Activated T-helper 1 cell treated with anti-CD3 and anti-CD28 coated beads, Interleukin-12 subunit alpha, Interleukin-12 subunit beta, Interleukin-2, Interleukin-4 antibody, amounts not matched to agents 30 ng/mL and 10 ng/mL and 1 ng/mL, durations not matched to agents 14 hours and 24 hours and 36 hours (primary cell): ENCODE data around the gene PLEKHH1. TPM values are rescaled to one million over a fixed set of nuclear protein-coding genes. Genes with fewer than 3 reads are reported as not detected.
A peak's percentile ranks its signal among the peaks of the same experiment; 100 is the strongest.

Experiments used
- DNase-seq: peaks from one replicate; pipeline ENCODE4 v3.0.0; 2021; ENCODE audit warnings: low spot score
- H3K27ac Mint-ChIP-seq: one replicate; pipeline ENCODE4 v1.8.0; 2021; ENCODE audit warnings: mild to moderate bottlenecking, mixed read lengths
- H3K27me3 Mint-ChIP-seq: one replicate; pipeline ENCODE4 v1.8.0; 2022; ENCODE audit warnings: mild to moderate bottlenecking, moderate library complexity, mixed read lengths; ENCODE audit not compliant: insufficient read depth
- H3K36me3 Mint-ChIP-seq: one replicate; pipeline ENCODE4 v1.8.0; 2021; ENCODE audit warnings: low read depth, mixed read lengths
- H3K4me1 Mint-ChIP-seq: one replicate; pipeline ENCODE4 v1.8.0; 2021; ENCODE audit warnings: low read depth, mixed read lengths
- H3K4me3 Mint-ChIP-seq: one replicate; pipeline ENCODE4 v1.8.0; 2021; ENCODE audit warnings: mild to moderate bottlenecking, moderate library complexity, mixed read lengths
- H3K9me3 Mint-ChIP-seq: one replicate; pipeline ENCODE4 v1.8.0; 2021; ENCODE audit warnings: mixed read lengths
- intact Hi-C: fragments of 100-400 bp; cut with micrococcal nuclease; formaldehyde crosslinking; loops from one replicate; pipeline ENCODE4 v1.15.1; 2024
- total RNA-seq: library from RNA; stranded (reverse); gene quantifications from 2 replicates; pipeline ENCODE4 v1.2.3, GENCODE V29; 2022

The PLEKHH1 gene
- total RNA-seq, 1 donor from 2014 or later, result 0.96 TPM

- Mint-ChIP-seq H3K27ac (no peak overlapping the region), H3K4me1 (peaks cover 9% of the 10 kb centered on the region), H3K4me3 (peak overlapping the region; percentile 82), H3K9me3 (no peaks in the 10 kb centered on the region), H3K36me3 (no peaks in the 10 kb centered on the region), H3K27me3 (peaks cover 43% of the 10 kb centered on the region)
- intact Hi-C loops, result loop anchor here (2.0 kb wide), 1 partner anchor 19 kb away; the partner anchor contains the start of gene PLEKHH1
- DNase-seq, result no peak
These were observed 18.9 kb upstream of the PLEKHH1 start for GRCh38 chr14:67514203-67514607.

GRCh38 chr14:67514650-67515385 is 18.3 kb upstream of the PLEKHH1 start:
- intact Hi-C loops, result loop anchor here (1.0 to 2.0 kb wide), 2 partner anchors 18 to 27 kb away; partner anchors contain the start of genes PLEKHH1 and TMEM229B
- peak overlapping the region; percentile 82 for H3K4me3 Mint-ChIP-seq
- H3K27me3 Mint-ChIP-seq, result peaks cover 46% of the 10 kb centered on the region
- DNase-seq, result peak; percentile 39
- peak overlapping the region; percentile 36 for H3K27ac Mint-ChIP-seq
- H3K4me1 Mint-ChIP-seq, result peaks cover 9% of the 10 kb centered on the region
- H3K36me3 Mint-ChIP-seq, result no peaks in the 10 kb centered on the region
- H3K9me3 Mint-ChIP-seq, result no peaks in the 10 kb centered on the region

DNA sequence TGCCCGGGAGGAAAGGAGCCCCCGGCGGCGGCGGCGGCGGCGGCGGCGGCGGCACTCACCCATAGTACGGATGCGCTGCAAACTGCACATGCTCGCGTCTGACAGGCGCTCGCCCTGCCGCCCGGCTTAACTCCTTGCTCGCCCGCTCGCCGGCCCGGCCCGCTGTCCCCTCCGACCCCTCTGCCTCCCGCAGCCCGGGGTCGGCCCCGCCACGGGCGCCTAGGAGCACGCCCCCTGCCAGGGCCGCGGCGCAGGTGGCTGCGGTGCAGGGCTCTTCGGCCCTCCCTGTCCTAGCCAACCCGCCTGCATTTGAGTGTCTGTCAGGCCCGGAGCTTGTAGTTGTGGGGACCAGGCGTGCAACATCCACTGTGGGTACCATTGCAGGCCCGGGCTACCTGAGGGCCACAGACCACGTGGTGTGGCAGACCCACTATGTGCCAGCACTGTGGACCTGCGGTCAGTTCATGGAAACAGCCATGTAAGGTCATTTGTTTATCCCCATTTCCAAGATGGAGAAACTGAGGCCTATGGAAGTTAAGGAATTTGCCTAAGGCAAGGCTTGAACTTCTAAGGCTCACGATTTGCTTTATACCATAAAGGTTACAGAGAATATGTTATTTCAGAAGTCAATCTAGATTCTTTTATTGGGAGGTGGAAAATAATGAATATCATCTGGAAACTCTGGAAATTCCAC is 17.6 kb upstream of the PLEKHH1 start:
- intact Hi-C loops, result loop anchor here (1.0 to 2.0 kb wide), 2 partner anchors 17 to 27 kb away; partner anchors contain the start of genes PLEKHH1 and TMEM229B
- peaks cover 9% of the 10 kb centered on the region for H3K4me1 Mint-ChIP-seq
- no peak overlapping the region for H3K27ac Mint-ChIP-seq
- H3K9me3 Mint-ChIP-seq, result no peaks in the 10 kb centered on the region
- DNase-seq, result peak; percentile 20
- peak overlapping the region; percentile 47 for H3K4me3 Mint-ChIP-seq
- H3K36me3 Mint-ChIP-seq, result no peaks in the 10 kb centered on the region
- peaks cover 45% of the 10 kb centered on the region for H3K27me3 Mint-ChIP-seq

GRCh38 chr14:67516676-67517075 is 16.4 kb upstream of the PLEKHH1 start:
- no peak for DNase-seq
- no peaks in the 10 kb centered on the region for H3K9me3 Mint-ChIP-seq
- peaks cover 9% of the 10 kb centered on the region for H3K4me1 Mint-ChIP-seq
- intact Hi-C loops, result no loop called here
- H3K4me3 Mint-ChIP-seq, result peak overlapping the region; percentile 31
- H3K36me3 Mint-ChIP-seq, result no peaks in the 10 kb centered on the region
- H3K27me3 Mint-ChIP-seq, result peaks cover 44% of the 10 kb centered on the region
- H3K27ac Mint-ChIP-seq, result no peak overlapping the region

- Mint-ChIP-seq H3K9me3 (no peaks in the 10 kb centered on the region), H3K27me3 (peaks cover 48% of the 10 kb centered on the region), H3K36me3 (no peaks in the 10 kb centered on the region), H3K4me3 (no peak overlapping the region), H3K27ac (no peak overlapping the region), H3K4me1 (peaks cover 9% of the 10 kb centered on the region)
- intact Hi-C loops, result no loop called here
- no peak for DNase-seq
These were observed 16.0 kb upstream of the PLEKHH1 start for GRCh38 chr14:67517083-67517482.

DNA sequence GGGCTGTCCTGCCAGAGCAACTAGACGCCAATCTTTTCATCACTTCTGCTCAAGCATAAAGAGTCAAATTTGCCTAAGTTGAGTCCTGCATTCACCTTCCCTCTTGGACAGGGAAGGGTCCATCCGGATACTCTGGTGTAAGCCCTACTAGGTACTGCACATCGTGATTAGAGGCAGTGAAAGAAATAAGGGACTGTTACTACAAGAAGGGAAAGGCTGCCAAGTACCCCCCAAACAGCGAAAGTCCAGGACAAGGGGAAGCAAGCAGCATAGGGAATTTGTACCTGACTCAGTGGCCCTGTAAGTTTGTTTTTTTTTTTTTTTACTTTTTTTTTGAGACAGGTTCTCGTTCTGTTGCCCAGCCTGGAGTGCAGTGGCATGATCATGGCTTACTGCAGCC is 13.7 kb upstream of the PLEKHH1 start:
- no peak overlapping the region for H3K27ac Mint-ChIP-seq
- H3K4me3 Mint-ChIP-seq, result no peak overlapping the region
- DNase-seq, result no peak
- H3K27me3 Mint-ChIP-seq, result peaks cover 59% of the 10 kb centered on the region
- H3K9me3 Mint-ChIP-seq, result no peaks in the 10 kb centered on the region
- intact Hi-C loops, result no loop called here
- no peaks in the 10 kb centered on the region for H3K36me3 Mint-ChIP-seq
- peaks cover 9% of the 10 kb centered on the region for H3K4me1 Mint-ChIP-seq

GRCh38 chr14:67520482-67520881 is 12.6 kb upstream of the PLEKHH1 start:
- intact Hi-C loops, result no loop called here
- Mint-ChIP-seq H3K9me3 (no peaks in the 10 kb centered on the region), H3K4me3 (no peak overlapping the region), H3K36me3 (no peaks in the 10 kb centered on the region), H3K27me3 (peaks cover 66% of the 10 kb centered on the region), H3K27ac (no peak overlapping the region), H3K4me1 (peaks cover 9% of the 10 kb centered on the region)
- DNase-seq, result no peak

- intact Hi-C loops, result no loop called here
- Mint-ChIP-seq H3K9me3 (no peaks in the 10 kb centered on the region), H3K27ac (no peak overlapping the region), H3K27me3 (peaks cover 76% of the 10 kb centered on the region), H3K4me3 (no peak overlapping the region), H3K4me1 (no peaks in the 10 kb centered on the region), H3K36me3 (no peaks in the 10 kb centered on the region)
- DNase-seq, result no peak
These were observed 10.8 kb upstream of the PLEKHH1 start for GRCh38 chr14:67522270-67522669.

- no peaks in the 10 kb centered on the region for H3K36me3 Mint-ChIP-seq
- no peaks in the 10 kb centered on the region for H3K9me3 Mint-ChIP-seq
These were observed 9.1 kb upstream of the PLEKHH1 start for GRCh38 chr14:67523764-67524633.

DNA sequence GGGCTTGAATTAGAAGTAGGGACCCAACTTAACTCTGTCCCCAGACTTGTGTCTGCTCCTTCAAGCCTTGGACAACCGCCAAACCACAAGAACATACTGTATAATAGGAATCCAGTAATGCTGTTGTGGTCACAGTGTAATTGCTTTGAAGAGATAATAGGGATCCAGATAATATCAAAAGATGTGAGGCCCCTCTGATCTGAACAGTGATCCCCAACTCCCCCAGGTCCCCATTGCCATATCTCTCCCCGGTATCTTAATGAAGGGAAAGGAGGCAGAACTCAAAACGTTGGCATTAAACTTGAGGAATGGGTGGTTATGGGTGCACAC is 8.5 kb upstream of the PLEKHH1 start:
- H3K27ac Mint-ChIP-seq, result no peak overlapping the region
- H3K36me3 Mint-ChIP-seq, result no peaks in the 10 kb centered on the region
- peaks cover 80% of the 10 kb centered on the region for H3K27me3 Mint-ChIP-seq
- intact Hi-C loops, result no loop called here
- H3K9me3 Mint-ChIP-seq, result no peaks in the 10 kb centered on the region
- H3K4me1 Mint-ChIP-seq, result no peaks in the 10 kb centered on the region
- no peak for DNase-seq
- no peak overlapping the region for H3K4me3 Mint-ChIP-seq

More at GRCh38 chr14:67523764-67524633, 9.1 kb upstream of the PLEKHH1 start:
- intact Hi-C loops, result no loop called here
- Mint-ChIP-seq H3K4me1 (no peaks in the 10 kb centered on the region), H3K27ac (no peak overlapping the region), H3K4me3 (no peak overlapping the region), H3K27me3 (peaks cover 78% of the 10 kb centered on the region)
- DNase-seq, result no peak

GRCh38 chr14:67525389-67525788 is 7.7 kb upstream of the PLEKHH1 start:
- Mint-ChIP-seq H3K4me3 (no peak overlapping the region), H3K27me3 (peaks cover 80% of the 10 kb centered on the region)

DNA sequence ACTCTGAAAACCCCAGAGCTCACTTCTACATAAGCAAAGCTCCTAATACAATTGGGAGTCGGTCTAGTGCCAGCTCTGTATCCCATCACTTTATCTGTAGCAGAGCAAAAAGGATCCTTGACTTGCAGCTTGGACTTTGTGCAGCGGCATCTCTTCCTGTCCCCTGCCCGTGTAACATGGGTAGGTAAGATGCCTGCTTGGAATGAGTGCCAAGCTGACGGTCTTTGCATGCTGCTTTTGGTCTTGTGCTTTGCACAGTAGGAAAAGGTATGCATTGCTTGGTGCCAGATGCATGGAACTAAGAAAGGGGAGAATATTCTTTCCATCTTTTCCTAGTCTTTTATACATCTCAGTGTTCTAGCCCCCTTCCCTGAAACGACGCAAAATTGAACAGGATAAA is 6.9 kb upstream of the PLEKHH1 start:
- H3K27me3 Mint-ChIP-seq, result peaks cover 83% of the 10 kb centered on the region
- no peak overlapping the region for H3K4me3 Mint-ChIP-seq
- intact Hi-C loops, result loop anchor here (1.0 to 5.0 kb wide), 6 partner anchors 45 to 178 kb away; partner anchors contain the start of genes ARG2 and PIGH
- H3K9me3 Mint-ChIP-seq, result no peaks in the 10 kb centered on the region
- no peaks in the 10 kb centered on the region for H3K4me1 Mint-ChIP-seq
- H3K36me3 Mint-ChIP-seq, result no peaks in the 10 kb centered on the region
- no peak overlapping the region for H3K27ac Mint-ChIP-seq
- DNase-seq, result no peak

More at GRCh38 chr14:67525389-67525788, 7.7 kb upstream of the PLEKHH1 start:
- H3K4me1 Mint-ChIP-seq, result no peaks in the 10 kb centered on the region
- H3K27ac Mint-ChIP-seq, result no peak overlapping the region
- no peaks in the 10 kb centered on the region for H3K9me3 Mint-ChIP-seq
- no peaks in the 10 kb centered on the region for H3K36me3 Mint-ChIP-seq
- DNase-seq, result no peak
- intact Hi-C loops, result loop anchor here (5.0 kb wide), 1 partner anchor 92 kb away; the partner anchor contains the start of gene ARG2
